Choroid plexus epithelial cell (primary cell): ENCODE data around the gene CCT4.

Experiments used
- DNase-seq: peaks from one replicate; pipeline ENCODE4 v3.0.0-alpha.2; 2010; ENCODE audit warnings: low read depth
- H3K4me3 ChIP-seq: 2 replicates; pipeline ENCODE4 v1.5.1; 2011; ENCODE audit warnings: low read depth, mild to moderate bottlenecking, control low read depth, low read length, moderate library complexity
- CTCF ChIP-seq: conservative IDR thresholded peaks from 2 replicates; pipeline ENCODE4 v1.5.1; 2011; ENCODE audit warnings: low read depth, mild to moderate bottlenecking, control low read depth, inconsistent platforms, low read length, moderate library complexity

Gene CCT4

GRCh38 chr2:61833971-61834370 is 54.5 kb downstream of the CCT4 start:
- TF ChIP-seq CTCF: no peak
- no peak overlapping the region for H3K4me3 ChIP-seq
- DNase-seq: no peak

GRCh38 chr2:61832183-61832841 is 56.1 kb downstream of the CCT4 start:
- no peak for DNase-seq
- TF ChIP-seq CTCF: no peak
- no peak overlapping the region for H3K4me3 ChIP-seq

GRCh38 chr2:61822255-61822654 is 66.2 kb downstream of the CCT4 start:
- no peak for DNase-seq
- no peak for TF ChIP-seq CTCF
- H3K4me3 ChIP-seq: no peak overlapping the region
